ENCODE results near the gene LCTL.

DNA sequence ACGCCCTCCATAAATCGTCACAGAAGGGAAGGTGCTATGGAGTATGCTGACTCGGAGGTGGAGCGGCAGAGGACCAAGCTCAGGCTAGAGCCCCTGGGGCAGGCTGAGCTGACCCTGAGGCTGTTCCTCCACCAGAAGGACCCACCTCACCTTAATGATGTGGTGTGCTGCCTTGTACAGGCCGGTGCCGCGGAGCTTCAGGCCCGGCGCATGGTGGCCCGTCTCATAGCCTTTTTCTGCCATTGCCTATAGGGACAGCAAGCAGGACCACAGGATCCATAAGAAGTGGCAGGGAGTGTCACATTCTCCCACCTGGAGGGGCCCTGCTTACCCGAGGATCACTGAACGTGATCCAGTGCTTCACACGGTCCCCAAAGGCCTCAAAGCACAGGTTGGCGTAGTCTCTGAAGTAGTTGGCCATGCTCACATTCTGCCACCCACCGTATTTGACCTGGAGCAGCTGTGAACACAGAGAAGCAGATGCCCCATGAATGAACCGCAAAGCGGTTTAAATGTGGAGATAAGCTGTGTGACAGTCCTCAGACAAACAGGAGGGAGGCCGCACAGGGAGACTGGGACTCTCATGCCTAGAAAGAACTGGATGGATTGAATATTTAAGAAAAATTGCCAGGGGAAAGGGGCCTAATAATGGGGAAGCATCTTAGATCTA is 4.8 kb downstream of the LCTL start:
- TF ChIP-seq POLR2A (IDR thresholded peaks at IDR 0.05; ENCODE audit: low read depth, low read length) (no peak), TAF1 (IDR thresholded peaks at IDR 0.05; ENCODE audit: low read depth, low read length) (no peak)
